LNCaP clone FGC (cell line): ENCODE results near the gene LSS.
"Not testable (repeated sequence)": the region's sequence is repeated elsewhere in the genome, so short reads cannot be mapped to it uniquely, and the experiment has no call there.

Experiments
- DNase-seq: peaks from one replicate; pipeline ENCODE4 v3.0.0-alpha.2; 2011; ENCODE audit warnings: low read depth
- H3K4me3 ChIP-seq: 2 replicates; pipeline ENCODE4 v1.5.1; 2011; ENCODE audit warnings: mild to moderate bottlenecking, low read depth, low read length, control low read depth
- TF ChIP-seq, protein P1 (sequence below): IDR thresholded peaks from 2 replicates; pipeline ENCODE4 v1.5.1; 2012; ENCODE audit warnings: mild to moderate bottlenecking; ENCODE audit not compliant: control insufficient read depth, insufficient read depth; ENCODE audit errors: extremely low read depth

LSS gene

DNA sequence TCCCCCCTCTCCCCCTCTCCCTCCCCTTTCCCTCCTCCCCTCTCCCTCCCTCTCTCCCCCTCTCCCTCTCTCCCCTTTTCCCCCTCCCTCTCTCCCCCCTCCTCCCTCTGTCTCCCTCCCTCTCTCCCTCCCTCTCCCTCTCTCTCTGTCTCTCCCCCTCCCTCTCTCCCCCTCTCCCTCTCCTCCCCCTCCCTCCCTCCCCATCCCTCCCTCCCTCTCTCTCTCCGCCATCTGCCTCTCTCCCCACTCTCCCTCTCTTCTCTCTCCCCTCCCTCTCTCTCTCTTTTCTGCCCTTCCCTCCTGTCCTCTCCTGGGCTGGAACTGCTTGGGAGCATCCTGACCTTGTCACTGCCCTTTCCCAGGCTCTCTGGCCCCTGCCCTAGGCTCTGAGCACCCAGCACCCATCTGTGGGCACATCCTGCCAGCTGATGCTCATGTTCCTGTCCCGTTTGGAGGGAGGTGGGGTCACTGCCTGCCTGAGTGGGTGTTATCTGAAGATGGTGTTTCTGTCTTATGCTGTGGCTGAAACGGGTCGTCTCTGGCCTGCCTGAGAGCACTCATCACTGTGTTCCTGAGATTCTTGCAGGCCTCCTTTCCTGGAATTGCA is 84.0 kb downstream of the LSS start:
- DNase-seq: no peak
- TF ChIP-seq, protein P1, sequence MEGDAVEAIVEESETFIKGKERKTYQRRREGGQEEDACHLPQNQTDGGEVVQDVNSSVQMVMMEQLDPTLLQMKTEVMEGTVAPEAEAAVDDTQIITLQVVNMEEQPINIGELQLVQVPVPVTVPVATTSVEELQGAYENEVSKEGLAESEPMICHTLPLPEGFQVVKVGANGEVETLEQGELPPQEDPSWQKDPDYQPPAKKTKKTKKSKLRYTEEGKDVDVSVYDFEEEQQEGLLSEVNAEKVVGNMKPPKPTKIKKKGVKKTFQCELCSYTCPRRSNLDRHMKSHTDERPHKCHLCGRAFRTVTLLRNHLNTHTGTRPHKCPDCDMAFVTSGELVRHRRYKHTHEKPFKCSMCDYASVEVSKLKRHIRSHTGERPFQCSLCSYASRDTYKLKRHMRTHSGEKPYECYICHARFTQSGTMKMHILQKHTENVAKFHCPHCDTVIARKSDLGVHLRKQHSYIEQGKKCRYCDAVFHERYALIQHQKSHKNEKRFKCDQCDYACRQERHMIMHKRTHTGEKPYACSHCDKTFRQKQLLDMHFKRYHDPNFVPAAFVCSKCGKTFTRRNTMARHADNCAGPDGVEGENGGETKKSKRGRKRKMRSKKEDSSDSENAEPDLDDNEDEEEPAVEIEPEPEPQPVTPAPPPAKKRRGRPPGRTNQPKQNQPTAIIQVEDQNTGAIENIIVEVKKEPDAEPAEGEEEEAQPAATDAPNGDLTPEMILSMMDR: no peak
- H3K4me3 ChIP-seq: no peak overlapping the region

DNA sequence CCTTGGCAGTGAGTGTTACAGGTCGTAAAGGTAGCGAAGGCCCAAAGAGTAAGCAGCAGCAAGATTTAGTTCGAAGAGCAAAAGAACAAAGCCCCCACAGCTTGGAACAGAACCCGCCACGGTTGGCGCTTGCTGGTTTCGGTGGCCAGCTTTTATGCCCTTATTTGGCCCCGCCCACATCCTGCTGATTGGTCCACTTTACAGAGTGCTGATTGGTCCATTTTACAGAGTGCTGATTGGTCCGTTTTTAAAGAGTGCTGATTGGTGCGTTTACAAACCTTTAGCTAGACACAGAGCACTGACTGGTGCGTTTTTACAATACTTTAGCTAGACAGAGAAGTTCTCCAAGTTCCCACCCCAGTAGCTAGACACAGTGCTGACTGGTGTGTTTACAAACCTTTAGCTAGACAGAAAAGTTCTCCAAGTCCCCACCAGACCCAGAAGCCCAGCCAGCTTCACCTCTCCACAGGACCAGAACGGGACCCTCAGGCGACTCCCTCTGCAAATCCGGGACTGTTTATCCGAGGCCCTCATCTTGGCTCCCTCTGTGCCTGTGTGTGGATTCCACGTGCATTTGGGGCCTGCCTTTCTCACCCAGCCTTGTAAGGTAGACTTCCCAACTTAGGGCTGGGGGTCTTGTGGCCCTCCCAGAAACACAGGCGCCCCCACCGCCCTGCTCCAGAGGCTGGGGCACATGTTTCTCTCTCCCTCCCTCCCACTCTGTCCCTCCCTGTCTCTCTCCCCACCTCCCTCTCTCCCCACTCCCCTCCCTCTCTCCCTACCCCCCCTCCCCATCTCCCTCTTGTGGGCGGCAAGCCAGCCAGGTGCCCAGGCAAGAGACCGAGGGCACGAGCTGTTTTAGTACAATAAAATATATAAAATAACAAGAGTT is 85.7 kb downstream of the LSS start:
- TF ChIP-seq, protein P1: no peak
- no peak for DNase-seq
- H3K4me3 ChIP-seq: no peak overlapping the region

DNA sequence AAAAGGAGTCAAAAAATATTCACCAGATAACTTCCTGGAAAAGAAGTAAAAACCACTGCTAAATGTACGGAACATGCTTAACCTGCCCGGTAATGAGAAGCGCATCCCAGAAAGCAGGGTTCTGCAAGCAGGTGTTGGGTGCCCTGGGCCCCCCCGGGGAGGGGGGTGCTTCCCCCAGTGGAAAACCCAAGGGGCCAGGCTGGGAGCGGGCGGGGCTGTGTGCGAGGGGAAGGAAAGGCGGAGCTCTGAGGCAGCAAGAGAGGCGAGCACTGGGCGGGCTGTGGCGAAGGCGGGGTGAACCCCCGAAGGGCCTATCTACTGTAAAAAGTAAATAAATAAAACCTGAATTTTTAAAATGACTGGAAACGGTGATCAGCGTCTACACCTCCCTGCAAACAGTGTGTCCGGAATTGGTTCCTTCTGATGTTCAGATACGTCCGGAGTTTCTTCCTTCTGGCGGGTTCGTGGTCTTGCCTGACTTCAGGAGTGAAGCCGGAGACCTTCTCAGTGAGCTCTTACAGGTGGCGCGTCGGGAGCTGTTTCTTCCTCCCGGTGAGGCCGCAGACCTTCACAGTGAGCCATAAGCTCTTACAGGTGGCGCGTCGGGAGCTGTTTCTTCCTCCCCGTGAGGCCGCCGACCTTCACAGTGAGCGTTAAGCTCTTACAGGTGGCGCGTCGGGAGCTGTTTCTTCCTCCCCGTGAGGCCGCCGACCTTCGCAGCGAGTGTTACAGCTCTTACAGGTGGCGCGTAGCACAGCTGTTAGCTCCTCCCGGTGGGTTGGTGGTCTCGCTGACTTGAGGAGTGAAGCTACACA is 86.6 kb downstream of the LSS start:
- TF ChIP-seq, protein P1: no peak
- no peak for DNase-seq
- H3K4me3 ChIP-seq: no peak overlapping the region

DNA sequence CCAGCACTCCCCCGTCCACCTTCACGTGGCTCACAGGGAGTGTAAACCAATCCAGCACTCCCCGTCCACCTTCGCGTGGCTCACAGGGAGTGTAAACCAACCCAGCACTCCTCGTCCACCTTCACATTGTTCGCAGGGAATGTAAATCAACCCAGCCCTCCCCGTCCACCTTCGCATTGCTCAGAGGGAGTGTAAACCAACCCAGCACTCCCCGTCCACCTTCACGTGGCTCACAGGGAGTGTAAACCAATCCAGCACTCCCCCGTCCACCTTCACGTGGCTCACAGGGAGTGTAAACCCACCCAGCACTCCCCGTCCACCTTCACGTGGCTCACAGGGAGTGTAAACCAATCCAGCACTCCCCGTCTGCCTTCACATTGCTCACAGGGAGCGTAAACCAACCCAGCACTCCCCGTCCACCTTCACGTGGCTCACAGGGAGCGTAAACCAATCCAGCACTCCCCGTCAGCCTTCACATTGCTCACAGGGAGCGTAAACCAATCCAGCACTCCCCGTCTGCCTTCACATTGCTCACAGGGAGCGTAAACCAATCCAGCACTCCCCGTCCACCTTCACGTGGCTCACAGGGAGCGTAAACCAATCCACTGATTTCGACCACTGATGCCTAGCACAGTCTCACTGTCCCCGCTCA is 88.1 kb downstream of the LSS start:
- DNase-seq, H3K4me3 ChIP-seq: not testable (repeated sequence)

DNA sequence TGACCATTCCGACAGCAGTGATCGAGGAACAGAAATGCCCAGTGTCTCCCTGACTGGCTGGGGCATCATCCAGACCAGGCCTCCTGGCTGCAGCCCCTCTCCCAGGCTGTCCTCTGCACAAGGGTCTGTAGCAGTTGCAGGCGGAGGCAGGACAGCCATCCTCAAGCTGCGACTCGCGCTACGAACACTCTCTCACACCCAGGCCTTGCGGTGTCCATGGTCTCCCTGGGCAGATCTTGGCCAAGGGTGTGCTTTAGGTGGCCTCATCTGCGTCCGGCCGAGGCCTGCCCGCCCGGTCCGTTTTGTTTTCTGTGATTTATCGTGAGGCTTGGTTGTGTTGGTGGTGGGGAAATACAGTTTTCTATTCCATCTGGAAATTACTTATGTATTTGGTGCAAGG is 88.9 kb downstream of the LSS start:
- no peak overlapping the region for H3K4me3 ChIP-seq
- TF ChIP-seq, protein P1: no peak
- DNase-seq: no peak

DNA sequence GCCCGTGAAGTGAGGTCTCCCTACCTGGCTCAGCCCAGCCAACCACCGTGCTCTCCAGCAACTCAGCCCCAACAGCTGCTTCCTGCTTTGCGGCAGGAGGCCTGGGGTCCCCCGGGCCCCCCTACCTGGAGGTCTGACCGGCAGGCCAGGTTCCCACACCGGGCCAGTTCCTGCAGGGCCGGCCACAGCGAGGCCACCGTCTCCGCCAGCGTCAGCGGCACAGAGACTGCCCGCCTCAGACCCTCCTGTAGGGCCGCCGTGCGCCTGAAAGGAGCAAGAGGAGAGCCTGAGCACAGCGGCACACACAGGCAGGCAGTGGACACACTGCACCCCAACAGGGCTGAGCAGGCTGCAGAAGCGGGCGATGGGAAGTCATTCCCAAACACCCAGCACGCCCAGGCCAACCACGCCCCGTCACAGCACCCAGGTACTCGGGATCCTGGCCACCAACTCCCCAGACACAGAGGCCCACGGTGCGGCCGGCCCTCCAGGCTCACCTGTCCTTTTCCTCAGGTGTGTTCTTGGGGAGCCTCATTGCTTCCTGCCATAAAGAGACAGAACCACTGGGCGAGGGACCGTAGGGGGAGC is 90.1 kb downstream of the LSS start:
- no peak overlapping the region for H3K4me3 ChIP-seq
- TF ChIP-seq, protein P1: no peak
- DNase-seq: no peak
